Parathyroid adenoma (tissue), 2 donors: ENCODE measurements around the gene U2AF1L4.
"Not testable (repeated sequence)": the region's sequence is repeated elsewhere in the genome, so short reads cannot be mapped to it uniquely, and the experiment has no call there.

Source experiments
- H2AFZ ChIP-seq: fragments of 300-600 bp; sonication (generic); one replicate; pipeline ENCODE4 v1.7.0; 2017; ENCODE audit warnings: antibody characterized with exemption, mild to moderate bottlenecking
- H3K27ac ChIP-seq: fragments of 300-600 bp; sonication (generic); one replicate; pipeline ENCODE4 v1.7.0; 2017
- H3K27me3 ChIP-seq: fragments of 300-600 bp; sonication (generic); one replicate; pipeline ENCODE4 v1.7.0; 2017; ENCODE audit warnings: low read length; ENCODE audit not compliant: control insufficient read depth, insufficient read depth
- H3K36me3 ChIP-seq: fragments of 300-600 bp; sonication (generic); one replicate; pipeline ENCODE4 v1.7.0; 2017; ENCODE audit warnings: low read length; ENCODE audit not compliant: control insufficient read depth, insufficient read depth
- H3K4me1 ChIP-seq: fragments of 300-600 bp; sonication (generic); one replicate; pipeline ENCODE4 v1.7.0; 2017; ENCODE audit warnings: control low read depth
- H3K4me2 ChIP-seq: fragments of 300-600 bp; sonication (generic); one replicate; pipeline ENCODE4 v1.7.0; 2017; ENCODE audit warnings: low read length
- H3K4me3 ChIP-seq: fragments of 300-600 bp; sonication (generic); one replicate; pipeline ENCODE4 v1.7.0; 2017; ENCODE audit warnings: low read depth, low read length
- H3K79me2 ChIP-seq: fragments of 300-600 bp; sonication (generic); one replicate; pipeline ENCODE4 v1.7.0; 2017; ENCODE audit warnings: control low read depth
- H3K9ac ChIP-seq: fragments of 300-600 bp; sonication (generic); one replicate; pipeline ENCODE4 v1.7.0; 2017; ENCODE audit warnings: mild to moderate bottlenecking
- H3K9me3 ChIP-seq: fragments of 300-600 bp; sonication (generic); one replicate; pipeline ENCODE4 v1.7.0; 2017; ENCODE audit warnings: low read length; ENCODE audit not compliant: control insufficient read depth
- CTCF ChIP-seq: fragments of 300-600 bp; sonication (generic); IDR thresholded peaks from one replicate; pipeline ENCODE4 v1.7.0; 2017; ENCODE audit warnings: antibody characterized with exemption, mild to moderate bottlenecking
- donor health status: primary hyperparathyroidism.

Gene U2AF1L4

GRCh38 chr19:35773020-35773806, 28.0 kb upstream of the U2AF1L4 start:
- no peak overlapping the region for H3K27ac ChIP-seq
- no peak for TF ChIP-seq CTCF
- H3K79me2 ChIP-seq = no peaks in the 10 kb centered on the region
- no peak overlapping the region for H3K4me2 ChIP-seq
- H3K27me3 ChIP-seq = no peaks in the 10 kb centered on the region
- no peaks in the 10 kb centered on the region for H3K9me3 ChIP-seq
- H3K4me3 ChIP-seq = no peak overlapping the region
- peaks cover 15% of the 10 kb centered on the region for H3K4me1 ChIP-seq
- no peak overlapping the region for H2AFZ ChIP-seq
- no peak overlapping the region for H3K9ac ChIP-seq
- H3K36me3 ChIP-seq = no peaks in the 10 kb centered on the region

GRCh38 chr19:35772362-35772761, 27.1 kb upstream of the U2AF1L4 start:
- H3K4me1 ChIP-seq = peaks cover 23% of the 10 kb centered on the region
- H3K4me2 ChIP-seq = not testable (repeated sequence)

GRCh38 chr19:35768082-35768421, 22.8 kb upstream of the U2AF1L4 start:
- Histone ChIP-seq H3K36me3 (no peaks in the 10 kb centered on the region), H2AFZ (peak overlapping the region; percentile 94)

More at GRCh38 chr19:35772362-35772761, 27.1 kb upstream of the U2AF1L4 start:
- not testable (repeated sequence) for H3K27me3 ChIP-seq, H3K4me3 ChIP-seq, H3K9me3 ChIP-seq, H3K9ac ChIP-seq, H3K27ac ChIP-seq, H2AFZ ChIP-seq, H3K79me2 ChIP-seq, H3K36me3 ChIP-seq

GRCh38 chr19:35767288-35768081, 22.3 kb upstream of the U2AF1L4 start:
- Histone ChIP-seq H2AFZ (peak overlapping the region; percentile 94), H3K4me2 (peak overlapping the region; percentile 68), H3K27me3 (no peaks in the 10 kb centered on the region), H3K4me3 (peak overlapping the region; percentile 20), H3K27ac (peak overlapping the region; percentile 90), H3K79me2 (no peaks in the 10 kb centered on the region), H3K9ac (peak overlapping the region; percentile 11), H3K36me3 (no peaks in the 10 kb centered on the region), H3K4me1 (peaks cover 16% of the 10 kb centered on the region), H3K9me3 (no peaks in the 10 kb centered on the region)
- TF ChIP-seq CTCF = no peak

More at GRCh38 chr19:35768082-35768421, 22.8 kb upstream of the U2AF1L4 start:
- Histone ChIP-seq H3K9me3 (no peaks in the 10 kb centered on the region), H3K27me3 (no peaks in the 10 kb centered on the region), H3K4me3 (peak overlapping the region; percentile 20), H3K4me2 (peak overlapping the region; percentile 68), H3K79me2 (no peaks in the 10 kb centered on the region), H3K27ac (peak overlapping the region; percentile 90), H3K9ac (no peak overlapping the region), H3K4me1 (peaks cover 16% of the 10 kb centered on the region)
- no peak for TF ChIP-seq CTCF

- Histone ChIP-seq H2AFZ (no peak overlapping the region), H3K4me2 (no peak overlapping the region), H3K79me2 (no peaks in the 10 kb centered on the region), H3K4me3 (no peak overlapping the region), H3K9me3 (no peaks in the 10 kb centered on the region), H3K4me1 (peaks cover 16% of the 10 kb centered on the region), H3K9ac (no peak overlapping the region), H3K27me3 (no peaks in the 10 kb centered on the region), H3K27ac (peak overlapping the region; percentile 90), H3K36me3 (no peaks in the 10 kb centered on the region)
- no peak for TF ChIP-seq CTCF
Observed at GRCh38 chr19:35766571-35767104, 21.4 kb upstream of the U2AF1L4 start.
